ENCODE measurements around the gene ONECUT1.

DNA sequence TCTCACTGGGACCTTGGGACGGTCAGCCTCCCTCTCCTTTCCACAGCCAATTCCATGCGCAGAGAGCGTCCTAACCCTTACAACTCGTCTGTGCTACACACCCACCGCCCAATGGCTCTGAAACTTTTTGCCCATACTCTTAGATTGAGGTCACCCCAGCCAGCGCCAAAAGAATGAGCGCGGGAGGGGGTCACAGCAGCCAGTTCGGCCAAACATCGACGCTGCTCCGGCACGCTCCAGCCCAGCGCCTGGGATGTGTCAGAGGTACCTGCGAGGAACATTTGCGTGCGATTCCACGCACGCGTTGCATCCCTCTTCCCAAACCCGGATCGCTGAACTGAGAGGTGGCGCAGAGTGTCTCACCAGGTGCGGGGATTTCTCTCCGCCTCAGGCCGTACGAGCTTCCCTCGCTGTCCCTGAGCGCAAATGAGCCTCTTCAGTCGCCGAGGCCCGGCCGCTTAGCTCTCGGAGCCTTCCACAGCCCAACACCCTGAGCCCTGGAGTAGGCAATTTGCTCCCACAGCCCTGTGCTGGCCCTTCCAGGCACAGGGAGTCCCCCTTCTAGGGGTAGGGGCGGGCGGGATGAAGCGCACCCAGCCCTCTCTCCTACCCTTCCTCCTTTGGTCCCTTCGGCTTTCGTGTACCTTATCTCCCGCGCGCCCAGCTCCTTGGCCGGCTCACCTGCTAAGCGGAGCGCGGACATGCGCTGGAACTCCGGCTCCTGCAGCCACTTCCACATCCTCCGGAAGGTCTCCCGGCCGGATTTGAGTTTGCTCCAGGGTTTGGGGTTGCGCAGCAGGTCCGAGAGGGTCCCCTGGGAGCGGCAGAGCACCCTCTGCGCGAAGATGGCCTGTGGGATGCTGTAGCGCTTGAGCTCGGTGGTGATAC is 1.8 kb downstream of the ONECUT1 start:
- TF ChIP-seq, protein P1, sequence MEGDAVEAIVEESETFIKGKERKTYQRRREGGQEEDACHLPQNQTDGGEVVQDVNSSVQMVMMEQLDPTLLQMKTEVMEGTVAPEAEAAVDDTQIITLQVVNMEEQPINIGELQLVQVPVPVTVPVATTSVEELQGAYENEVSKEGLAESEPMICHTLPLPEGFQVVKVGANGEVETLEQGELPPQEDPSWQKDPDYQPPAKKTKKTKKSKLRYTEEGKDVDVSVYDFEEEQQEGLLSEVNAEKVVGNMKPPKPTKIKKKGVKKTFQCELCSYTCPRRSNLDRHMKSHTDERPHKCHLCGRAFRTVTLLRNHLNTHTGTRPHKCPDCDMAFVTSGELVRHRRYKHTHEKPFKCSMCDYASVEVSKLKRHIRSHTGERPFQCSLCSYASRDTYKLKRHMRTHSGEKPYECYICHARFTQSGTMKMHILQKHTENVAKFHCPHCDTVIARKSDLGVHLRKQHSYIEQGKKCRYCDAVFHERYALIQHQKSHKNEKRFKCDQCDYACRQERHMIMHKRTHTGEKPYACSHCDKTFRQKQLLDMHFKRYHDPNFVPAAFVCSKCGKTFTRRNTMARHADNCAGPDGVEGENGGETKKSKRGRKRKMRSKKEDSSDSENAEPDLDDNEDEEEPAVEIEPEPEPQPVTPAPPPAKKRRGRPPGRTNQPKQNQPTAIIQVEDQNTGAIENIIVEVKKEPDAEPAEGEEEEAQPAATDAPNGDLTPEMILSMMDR (IDR thresholded peaks at IDR 0.05), result no peak
- no peak for TF ChIP-seq POLR2A (IDR thresholded peaks at IDR 0.05)
